Nasal cavity respiratory epithelium epithelial cell of viscerocranial mucosa (primary cell): ENCODE measurements around the gene S100Z. TPM values are rescaled to one million over a fixed set of nuclear protein-coding genes. Genes with fewer than 3 reads are reported as not detected.

Experiments
- total RNA-seq: library from RNA; depleted of rRNA; stranded (reverse); fragments of >200 nt; gene quantifications from 2 replicates; pipeline ENCODE4 v1.2.3, GENCODE V29; 2014

Gene S100Z
- not detected in 2 replicates for total RNA-seq

DNA sequence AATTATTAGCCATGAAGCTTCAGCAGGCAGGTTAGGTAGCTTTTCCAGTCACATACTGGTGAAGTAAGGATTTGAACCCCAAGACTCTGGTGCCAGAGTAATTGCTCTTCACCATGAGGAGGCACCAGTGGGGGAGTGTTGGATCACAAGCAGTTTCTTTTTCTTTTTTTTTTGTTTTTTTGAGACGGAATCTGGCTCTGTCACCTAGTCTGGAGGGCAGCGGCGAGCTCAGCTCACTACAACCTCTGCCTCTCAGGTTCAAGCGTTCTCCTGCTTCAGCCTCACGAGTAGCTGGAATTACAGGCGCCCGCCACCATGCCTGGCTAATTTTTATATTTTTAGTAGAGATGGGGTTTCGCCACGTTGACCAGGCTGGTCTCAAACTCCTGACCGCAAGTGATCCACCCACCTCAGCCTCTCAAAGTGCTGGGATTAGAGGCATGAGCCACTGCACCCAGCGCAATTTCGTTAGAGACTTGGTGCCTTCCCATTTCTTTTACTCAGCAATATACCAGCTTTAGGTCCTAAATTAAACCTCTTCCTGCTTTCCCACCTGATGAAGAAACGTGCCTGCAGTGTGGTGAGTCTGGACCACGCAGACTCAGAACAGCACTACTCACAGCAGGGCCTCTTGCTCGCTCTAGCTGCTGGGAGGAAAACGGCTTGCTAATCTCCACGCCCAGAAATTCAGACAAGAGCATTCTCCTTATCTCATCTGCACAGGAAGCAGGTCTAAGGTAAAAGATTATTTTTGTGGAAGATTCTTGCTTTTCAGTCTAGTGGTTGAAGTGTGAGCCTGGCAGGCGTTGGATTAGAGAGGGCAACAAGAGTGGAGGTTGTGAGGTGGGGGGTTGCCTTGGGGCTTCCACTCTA, at the start of gene S100Z:
TSS of gene S100Z (plus strand) at position 596 of the 873 bp plus-strand sequence. CDS start 25,346 bp downstream, outside the sequence.

DNA sequence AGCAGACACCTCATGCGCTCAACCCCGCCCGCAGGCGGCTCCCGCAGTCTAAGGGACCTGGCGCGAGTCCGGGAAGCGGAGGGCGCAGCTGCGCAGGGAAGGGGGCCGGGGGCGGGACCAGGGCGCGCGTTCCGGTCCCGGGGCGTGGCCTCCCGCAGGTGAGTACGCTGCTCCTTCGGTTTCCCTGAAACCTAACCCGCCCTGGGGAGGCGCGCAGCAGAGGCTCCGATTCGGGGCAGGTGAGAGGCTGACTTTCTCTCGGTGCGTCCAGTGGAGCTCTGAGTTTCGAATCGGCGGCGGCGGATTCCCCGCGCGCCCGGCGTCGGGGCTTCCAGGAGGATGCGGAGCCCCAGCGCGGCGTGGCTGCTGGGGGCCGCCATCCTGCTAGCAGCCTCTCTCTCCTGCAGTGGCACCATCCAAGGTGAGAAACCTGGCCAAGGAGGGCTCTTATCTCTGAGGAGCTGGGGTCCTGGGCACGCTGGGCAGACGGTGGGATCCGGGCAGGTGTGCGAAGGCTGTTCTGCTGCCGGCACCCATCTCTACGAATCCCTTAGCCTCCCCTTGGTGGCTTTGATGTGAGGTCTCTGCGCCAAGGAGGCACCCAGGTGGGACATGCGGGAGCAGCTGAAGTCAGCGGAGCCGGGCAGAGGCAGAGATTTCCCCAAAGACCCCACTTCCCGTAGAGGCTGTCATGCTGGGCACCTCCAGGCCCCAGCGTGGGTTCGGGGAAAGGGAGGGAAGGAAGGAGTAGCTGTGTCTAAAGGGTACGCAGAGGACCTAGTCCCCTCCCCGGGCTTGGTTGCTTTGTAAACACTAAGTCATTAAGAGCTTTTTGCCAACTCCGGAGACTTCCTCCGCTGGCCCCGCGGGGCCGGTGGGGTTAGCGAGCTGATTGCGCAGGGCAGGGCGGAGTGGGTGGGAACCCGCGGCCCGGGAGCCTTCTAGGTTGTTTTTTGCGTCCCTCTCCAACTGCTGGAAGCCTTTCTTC, 30.7 kb upstream of the S100Z start, which contains the start of gene F2RL1:
TSS of gene F2RL1 (plus strand) at position 187 of the 988 bp plus-strand sequence. CDS start at position 340, 153 bp downstream.

DNA sequence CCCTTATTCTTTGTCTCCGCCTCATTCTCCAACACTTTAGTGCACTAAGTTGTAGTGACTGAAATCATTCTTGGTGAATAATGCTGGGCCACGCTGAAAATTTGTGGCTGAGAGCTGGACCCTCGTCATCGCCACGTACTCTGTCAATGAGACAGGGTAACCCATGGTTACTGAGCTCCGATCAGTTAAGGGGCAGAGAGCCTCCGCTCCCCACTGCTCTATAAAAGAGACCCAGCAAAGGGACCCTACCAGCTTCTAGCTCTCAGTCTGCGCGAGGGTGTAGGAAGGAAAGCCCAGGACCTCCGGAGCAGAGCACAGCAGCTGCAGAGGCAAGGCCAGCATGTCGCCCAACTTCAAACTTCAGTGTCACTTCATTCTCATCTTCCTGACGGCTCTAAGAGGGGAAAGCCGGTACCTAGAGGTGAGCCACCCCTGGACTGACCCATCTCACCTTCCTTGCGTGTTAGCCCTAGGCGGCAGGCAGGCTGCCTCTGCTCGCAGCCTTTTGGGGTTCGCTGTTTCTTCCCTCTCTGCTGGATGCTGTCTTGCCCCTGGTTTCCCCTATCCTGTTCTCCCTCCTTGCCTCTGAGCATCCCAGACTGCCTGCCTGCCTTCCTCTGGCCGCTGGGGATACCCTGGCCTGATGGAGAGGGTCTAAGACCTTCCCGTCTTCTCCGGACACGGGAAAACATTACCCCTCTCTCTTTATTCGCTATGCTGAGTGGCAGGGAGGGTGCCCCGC, 103.2 kb downstream of the S100Z start, which contains the start of gene CRHBP:
TSS of gene CRHBP (plus strand) at position 251 of the 742 bp plus-strand sequence. CDS start at position 341, 90 bp downstream.

Other genes with a start within 250 kb of the S100Z start
- gene F2RL2, start 226.6 kb upstream of the S100Z start, total RNA-seq = not detected in 2 replicates
- gene F2R, start 133.9 kb upstream of the S100Z start, total RNA-seq = 7.5 and 24.3 TPM in 2 replicates
- 44.5 and 59.1 TPM in 2 replicates for gene F2RL1, start 31.0 kb upstream of the S100Z start, total RNA-seq
- not detected in 2 replicates for gene CRHBP, start 103.0 kb downstream of the S100Z start, total RNA-seq
- 18.1 and 31.8 TPM in 2 replicates for gene AGGF1, start 180.4 kb downstream of the S100Z start, total RNA-seq
- gene ZBED3, start 237.3 kb downstream of the S100Z start, total RNA-seq = 0.68 and 1.3 TPM in 2 replicates